Liver (tissue), 3 donors: Measurements from ENCODE around the gene CNIH2.

Experiments
- FOXA2 ChIP-seq: IDR thresholded peaks from 2 replicates; pipeline ENCODE4 v1.6.1; 2016; ENCODE audit warnings: antibody characterized with exemption
- GABPA ChIP-seq, 2 donors: IDR thresholded peaks in 1 of 2; conservative IDR thresholded peaks in 1 of 2; 2 replicates each; pipeline ENCODE4 v1.6.1; 2016; ENCODE audit warnings: antibody characterized with exemption in 2 of 2, mild to moderate bottlenecking in 1 of 2, moderate library complexity in 1 of 2
- TF ChIP-seq, protein P1 (sequence below): fragments of 150-350 bp; IDR thresholded peaks from 2 replicates; pipeline ENCODE4 v1.5.1; 2017; ENCODE audit warnings: improper control_type of control experiment, low read depth, low read length; ENCODE audit not compliant: missing input control
- TF ChIP-seq, protein P2 (sequence below): IDR thresholded peaks from 2 replicates; pipeline ENCODE4 v1.6.1; 2016; ENCODE audit warnings: antibody characterized with exemption
- TF ChIP-seq, protein P3 (sequence below): IDR thresholded peaks from 2 replicates; pipeline ENCODE4 v1.6.1; 2016; ENCODE audit warnings: antibody characterized with exemption, mild to moderate bottlenecking
- donor health status: healthy.
- donor health status: healthy.

DNA sequence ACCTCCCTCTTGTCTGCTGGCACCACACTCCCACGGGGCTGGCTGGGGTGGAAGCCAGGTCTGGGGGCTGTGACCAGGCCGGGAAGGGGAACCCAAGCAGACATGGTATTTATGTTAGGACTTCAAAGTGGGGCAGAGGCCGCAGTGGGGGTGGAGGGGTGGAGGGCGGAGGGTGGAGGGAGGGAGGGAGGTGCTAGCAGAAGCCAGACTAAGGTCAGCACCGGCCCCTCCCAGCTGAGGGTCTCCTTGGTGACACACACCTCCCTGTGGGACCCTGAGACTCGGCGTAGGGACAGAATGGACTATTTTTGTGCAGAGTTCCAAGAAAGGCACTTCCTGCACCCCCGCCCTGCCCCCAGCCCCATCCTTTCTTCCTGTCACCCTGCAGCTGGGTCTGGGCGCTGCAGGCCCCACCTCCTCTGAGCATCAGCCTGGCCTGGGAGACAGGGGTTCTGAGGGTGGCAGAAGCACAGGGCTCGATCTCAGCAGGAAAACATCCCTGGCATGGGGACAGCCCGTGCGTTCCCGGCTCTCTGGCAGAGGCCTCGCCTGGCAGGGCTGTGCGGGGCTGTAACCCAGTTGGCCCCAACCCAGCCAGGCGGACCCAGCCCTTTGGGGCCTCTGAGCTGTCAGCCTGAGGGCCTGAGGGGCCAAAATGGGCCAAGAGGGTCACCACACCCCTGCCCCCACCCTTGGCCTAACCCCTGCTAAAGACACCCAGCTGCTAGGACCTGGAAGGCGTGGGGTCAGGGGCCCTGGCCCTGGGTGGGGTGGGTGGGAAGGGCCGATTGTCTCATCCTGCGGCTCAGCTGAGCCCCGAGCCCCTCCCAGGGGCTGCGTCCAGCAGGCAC lies 48.5 kb downstream of the CNIH2 start:
- TF ChIP-seq, protein P1, sequence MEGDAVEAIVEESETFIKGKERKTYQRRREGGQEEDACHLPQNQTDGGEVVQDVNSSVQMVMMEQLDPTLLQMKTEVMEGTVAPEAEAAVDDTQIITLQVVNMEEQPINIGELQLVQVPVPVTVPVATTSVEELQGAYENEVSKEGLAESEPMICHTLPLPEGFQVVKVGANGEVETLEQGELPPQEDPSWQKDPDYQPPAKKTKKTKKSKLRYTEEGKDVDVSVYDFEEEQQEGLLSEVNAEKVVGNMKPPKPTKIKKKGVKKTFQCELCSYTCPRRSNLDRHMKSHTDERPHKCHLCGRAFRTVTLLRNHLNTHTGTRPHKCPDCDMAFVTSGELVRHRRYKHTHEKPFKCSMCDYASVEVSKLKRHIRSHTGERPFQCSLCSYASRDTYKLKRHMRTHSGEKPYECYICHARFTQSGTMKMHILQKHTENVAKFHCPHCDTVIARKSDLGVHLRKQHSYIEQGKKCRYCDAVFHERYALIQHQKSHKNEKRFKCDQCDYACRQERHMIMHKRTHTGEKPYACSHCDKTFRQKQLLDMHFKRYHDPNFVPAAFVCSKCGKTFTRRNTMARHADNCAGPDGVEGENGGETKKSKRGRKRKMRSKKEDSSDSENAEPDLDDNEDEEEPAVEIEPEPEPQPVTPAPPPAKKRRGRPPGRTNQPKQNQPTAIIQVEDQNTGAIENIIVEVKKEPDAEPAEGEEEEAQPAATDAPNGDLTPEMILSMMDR, result no peak
- TF ChIP-seq FOXA2, result no peak
- no peak for TF ChIP-seq GABPA (IDR thresholded peaks at IDR 0.05 in 1 of 2, conservative IDR thresholded peaks at IDR 0.05 in 1 of 2)
- TF ChIP-seq, protein P2, sequence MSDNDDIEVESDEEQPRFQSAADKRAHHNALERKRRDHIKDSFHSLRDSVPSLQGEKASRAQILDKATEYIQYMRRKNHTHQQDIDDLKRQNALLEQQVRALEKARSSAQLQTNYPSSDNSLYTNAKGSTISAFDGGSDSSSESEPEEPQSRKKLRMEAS, result no peak
- TF ChIP-seq, protein P3, sequence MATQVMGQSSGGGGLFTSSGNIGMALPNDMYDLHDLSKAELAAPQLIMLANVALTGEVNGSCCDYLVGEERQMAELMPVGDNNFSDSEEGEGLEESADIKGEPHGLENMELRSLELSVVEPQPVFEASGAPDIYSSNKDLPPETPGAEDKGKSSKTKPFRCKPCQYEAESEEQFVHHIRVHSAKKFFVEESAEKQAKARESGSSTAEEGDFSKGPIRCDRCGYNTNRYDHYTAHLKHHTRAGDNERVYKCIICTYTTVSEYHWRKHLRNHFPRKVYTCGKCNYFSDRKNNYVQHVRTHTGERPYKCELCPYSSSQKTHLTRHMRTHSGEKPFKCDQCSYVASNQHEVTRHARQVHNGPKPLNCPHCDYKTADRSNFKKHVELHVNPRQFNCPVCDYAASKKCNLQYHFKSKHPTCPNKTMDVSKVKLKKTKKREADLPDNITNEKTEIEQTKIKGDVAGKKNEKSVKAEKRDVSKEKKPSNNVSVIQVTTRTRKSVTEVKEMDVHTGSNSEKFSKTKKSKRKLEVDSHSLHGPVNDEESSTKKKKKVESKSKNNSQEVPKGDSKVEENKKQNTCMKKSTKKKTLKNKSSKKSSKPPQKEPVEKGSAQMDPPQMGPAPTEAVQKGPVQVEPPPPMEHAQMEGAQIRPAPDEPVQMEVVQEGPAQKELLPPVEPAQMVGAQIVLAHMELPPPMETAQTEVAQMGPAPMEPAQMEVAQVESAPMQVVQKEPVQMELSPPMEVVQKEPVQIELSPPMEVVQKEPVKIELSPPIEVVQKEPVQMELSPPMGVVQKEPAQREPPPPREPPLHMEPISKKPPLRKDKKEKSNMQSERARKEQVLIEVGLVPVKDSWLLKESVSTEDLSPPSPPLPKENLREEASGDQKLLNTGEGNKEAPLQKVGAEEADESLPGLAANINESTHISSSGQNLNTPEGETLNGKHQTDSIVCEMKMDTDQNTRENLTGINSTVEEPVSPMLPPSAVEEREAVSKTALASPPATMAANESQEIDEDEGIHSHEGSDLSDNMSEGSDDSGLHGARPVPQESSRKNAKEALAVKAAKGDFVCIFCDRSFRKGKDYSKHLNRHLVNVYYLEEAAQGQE, result no peak
